Coronary artery (tissue), 2 donors: ENCODE data around the gene GRIK1.

Experiments used
- DNase-seq: peaks from one replicate; pipeline ENCODE4 v3.0.0-alpha.2; 2017; ENCODE audit warnings: low spot score
- H3K27ac ChIP-seq, 2 donors: fragments of 200-600 bp; sonication (generic); one replicate each; pipeline ENCODE4 v1.5.1; 2016 to 2019
- H3K4me3 ChIP-seq: fragments of 200-600 bp; sonication (generic); 2 replicates; pipeline ENCODE4 v1.5.1; 2016; ENCODE audit warnings: mild to moderate bottlenecking, moderate library complexity
- CTCF ChIP-seq: fragments of 200-600 bp; sonication (generic); IDR thresholded peaks from one replicate; pipeline ENCODE4 v1.5.1; 2019; ENCODE audit warnings: antibody characterized with exemption

GRIK1 gene

GRCh38 chr21:29658934-29659203 is 280.9 kb downstream of the GRIK1 start:
- H3K4me3 ChIP-seq = no peak overlapping the region
- H3K27ac ChIP-seq = no peak overlapping the region
- no peak for TF ChIP-seq CTCF
- DNase-seq = no peak

- no peak overlapping the region for H3K4me3 ChIP-seq
- DNase-seq = no peak
- TF ChIP-seq CTCF = no peak
- H3K27ac ChIP-seq = no peak overlapping the region
Measured at GRCh38 chr21:29658177-29658933, 281.4 kb downstream of the GRIK1 start.

GRCh38 chr21:29657240-29657989 is 282.4 kb downstream of the GRIK1 start:
- H3K27ac ChIP-seq = no peak overlapping the region
- no peak for DNase-seq

GRCh38 chr21:29656504-29657239 is 283.1 kb downstream of the GRIK1 start:
- no peak for DNase-seq
- Histone ChIP-seq H3K27ac (no peak overlapping the region), H3K4me3 (no peak overlapping the region)
- TF ChIP-seq CTCF = no peak

More at GRCh38 chr21:29657240-29657989, 282.4 kb downstream of the GRIK1 start:
- H3K4me3 ChIP-seq = no peak overlapping the region
- no peak for TF ChIP-seq CTCF

GRCh38 chr21:29655577-29655976 is 284.2 kb downstream of the GRIK1 start:
- no peak for TF ChIP-seq CTCF
- DNase-seq = no peak
- Histone ChIP-seq H3K4me3 (no peak overlapping the region), H3K27ac (no peak overlapping the region)

- no peak for TF ChIP-seq CTCF
- no peak overlapping the region for H3K27ac ChIP-seq
- no peak overlapping the region for H3K4me3 ChIP-seq
- no peak for DNase-seq
Measured at GRCh38 chr21:29654855-29655254, 284.9 kb downstream of the GRIK1 start.
